Measurements from ENCODE around the gene ARHGEF7.

Gene ARHGEF7

DNA sequence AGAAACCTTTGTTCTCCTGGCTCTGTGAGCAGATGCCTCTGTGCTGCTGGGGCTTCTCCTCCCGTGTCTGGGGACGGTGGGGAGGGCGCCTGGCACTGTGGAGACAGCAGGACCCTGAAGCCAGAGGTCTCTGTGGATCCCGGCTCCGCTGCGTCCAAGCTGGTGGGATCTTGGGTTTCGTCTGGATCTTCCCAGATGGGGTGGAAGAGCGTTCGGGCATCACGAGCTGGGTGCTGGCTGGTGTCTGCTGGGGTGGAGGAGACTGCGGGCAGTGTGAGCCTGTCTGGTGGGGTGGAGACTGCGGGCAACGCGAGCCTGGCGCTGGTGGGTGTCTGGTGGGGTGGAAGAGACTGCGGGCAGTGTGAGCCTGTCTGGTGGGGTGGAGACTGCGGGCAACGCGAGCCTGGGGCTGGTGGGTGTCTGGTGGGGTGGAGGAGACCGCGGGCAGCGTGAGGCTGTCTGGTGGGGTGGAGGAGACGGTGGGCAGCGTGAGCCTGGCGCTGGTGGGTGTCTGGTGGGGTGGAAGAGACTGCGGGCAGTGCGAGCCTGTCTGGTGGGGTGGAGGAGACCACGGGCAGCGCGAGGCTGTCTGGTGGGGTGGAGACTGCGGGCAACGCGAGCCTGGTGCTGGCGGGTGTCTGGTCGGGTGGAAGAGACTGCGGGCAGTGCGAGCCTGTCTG, 211.0 kb downstream of the ARHGEF7 start:
- DNase-seq (ENCODE audit: low spot score), result peak; percentile 36

DNA sequence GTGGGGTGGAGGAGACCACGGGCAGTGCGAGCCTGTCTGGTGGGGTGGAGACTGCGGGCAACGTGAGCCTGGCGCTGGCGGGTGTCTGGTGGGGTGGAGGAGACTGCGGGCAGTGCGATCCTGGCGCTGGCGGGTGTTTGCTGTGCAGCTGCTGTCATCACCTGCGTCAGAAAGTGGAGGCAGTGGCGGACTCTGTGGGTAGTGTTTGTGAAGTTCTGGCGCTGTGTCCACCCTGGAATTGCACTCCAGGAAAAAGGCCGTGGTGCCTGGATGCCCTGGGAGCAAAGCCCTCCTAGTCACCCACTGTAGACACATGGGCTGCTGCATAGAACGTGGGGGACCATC, 211.5 kb downstream of the ARHGEF7 start:
- no peak for DNase-seq (ENCODE audit: low spot score)

DNA sequence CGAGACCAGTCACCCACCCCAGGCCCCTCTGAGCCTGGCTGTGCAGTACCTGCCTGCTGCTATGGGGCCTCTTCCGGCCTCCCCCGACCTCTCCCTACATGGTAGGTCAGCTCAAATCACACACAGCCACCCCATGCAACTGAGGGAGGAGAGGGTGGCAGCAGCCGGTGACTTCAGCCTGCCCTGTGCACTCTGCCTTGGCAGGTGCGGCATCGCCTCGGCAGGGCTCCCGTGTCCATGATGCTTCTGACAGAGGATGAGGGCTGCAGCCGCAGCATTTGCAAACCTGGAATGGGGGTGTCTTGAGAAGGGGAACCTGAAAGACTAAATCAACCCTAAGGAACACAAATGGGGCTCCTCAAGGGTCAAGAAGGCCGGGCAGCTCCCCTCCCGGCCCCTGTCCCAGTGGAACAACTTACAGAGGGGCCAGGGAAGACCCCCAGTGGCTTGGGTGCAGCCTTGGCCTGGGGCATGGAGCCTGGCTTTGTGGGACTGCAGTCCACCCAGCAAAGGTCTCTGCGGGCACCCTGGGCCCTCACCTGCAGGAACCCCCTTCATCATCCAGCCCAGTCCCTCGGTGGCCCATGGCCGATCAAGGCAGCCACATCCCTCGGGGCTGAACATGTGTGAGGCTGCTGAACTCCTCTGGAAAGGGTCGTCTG, 212.0 kb downstream of the ARHGEF7 start:
- DNase-seq (ENCODE audit: low spot score), result peak; percentile 42

DNA sequence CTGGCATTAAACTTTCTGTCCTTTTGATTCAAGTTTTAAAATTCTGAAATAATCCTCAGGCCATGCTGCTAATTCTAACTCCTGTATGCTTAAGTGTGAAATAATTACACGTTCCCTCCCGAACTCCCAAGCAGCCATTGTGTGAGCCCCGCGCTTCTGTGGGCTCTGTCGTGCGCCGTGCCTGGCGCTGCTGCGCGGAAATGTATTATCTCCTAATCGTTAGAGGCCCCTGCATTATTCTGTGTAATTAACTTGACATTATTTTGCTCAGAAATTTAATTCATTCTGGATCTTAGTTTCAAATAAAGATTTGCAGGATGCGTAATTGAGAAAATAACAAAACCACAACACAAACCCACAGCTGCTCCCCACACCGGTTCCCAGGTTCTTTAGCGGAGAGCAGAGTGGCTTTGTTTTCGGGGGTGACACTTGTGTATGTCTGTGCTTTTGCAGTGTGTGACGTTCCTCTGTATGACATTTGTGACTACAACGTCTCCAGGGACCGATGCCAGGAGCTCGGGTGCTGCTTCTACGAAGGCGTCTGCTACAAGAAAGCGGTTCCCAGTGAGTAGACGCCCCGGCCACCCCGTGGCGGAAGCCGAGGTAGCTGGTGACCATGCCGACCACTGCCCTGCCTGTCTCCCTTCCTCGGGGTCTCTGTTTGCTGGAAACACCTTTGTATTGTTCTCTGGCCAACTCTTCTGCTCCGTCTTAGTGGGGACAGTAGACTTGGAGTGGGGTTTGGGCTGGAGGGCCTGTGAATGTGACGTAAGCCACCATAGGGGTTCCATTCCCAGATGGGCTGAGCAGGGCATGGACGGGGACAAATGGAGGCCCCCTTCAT, 212.8 kb downstream of the ARHGEF7 start:
- DNase-seq (ENCODE audit: low spot score), result peak; percentile 31

DNA sequence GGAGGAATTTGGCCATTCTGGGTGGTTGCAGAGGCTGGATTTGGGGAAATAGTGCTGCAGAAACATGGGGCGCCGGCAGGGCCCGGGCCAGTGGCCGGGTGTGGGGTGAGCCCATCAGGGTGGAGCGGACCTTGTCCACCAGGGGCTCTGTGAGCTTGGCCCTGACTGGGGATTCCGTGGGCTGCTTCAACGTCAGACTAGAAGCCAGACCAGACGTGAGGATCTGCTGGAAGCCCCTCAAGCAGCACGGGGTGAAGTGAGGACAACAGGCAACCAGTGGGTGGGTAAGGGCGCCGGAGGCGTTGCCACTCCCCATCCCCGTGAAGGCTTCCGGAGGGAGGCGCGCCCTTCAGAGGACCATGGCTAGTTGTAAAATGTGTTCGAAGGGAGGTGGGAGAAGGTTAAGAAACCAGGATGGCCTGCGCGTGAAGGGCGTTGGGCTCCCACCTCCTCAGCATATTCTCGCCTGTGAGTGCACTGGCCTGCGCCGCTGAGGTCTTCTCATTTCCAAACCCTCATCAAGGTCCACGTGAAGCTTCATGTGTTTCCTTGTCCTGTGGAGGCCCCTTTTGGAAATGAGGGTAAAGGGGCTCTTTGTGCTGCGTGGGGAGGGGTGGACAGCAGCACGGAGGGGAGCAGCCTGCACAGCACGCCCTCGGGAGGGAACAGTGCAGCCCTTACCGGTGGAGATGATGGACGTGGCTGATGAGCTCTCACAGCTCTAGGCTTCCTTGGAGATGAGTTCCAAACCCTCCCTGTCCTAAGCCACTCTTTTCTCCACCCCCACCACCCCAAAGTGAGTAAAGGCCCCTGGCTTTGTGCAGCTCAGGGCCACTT, 213.7 kb downstream of the ARHGEF7 start:
- no peak for DNase-seq (ENCODE audit: low spot score)

DNA sequence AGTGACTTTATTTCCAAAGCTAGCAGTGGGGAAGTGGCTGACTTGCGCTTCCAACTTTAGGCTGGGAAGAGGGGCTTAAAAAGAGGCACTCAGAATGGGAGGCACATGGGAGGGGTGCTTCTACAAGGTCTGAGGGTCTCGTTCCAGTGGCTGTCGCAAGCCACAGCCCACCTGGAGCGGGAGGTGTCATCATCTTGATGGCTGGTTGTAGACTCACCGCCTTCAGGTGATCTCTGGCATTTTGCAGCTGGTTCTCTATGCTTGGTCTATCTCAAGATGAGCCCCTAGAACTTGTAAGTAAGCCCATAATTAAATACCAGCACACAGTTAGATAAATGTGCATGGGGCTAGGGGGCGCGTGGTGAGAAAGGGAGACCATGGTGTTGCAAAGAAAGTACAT, 214.5 kb downstream of the ARHGEF7 start:
- DNase-seq (ENCODE audit: low spot score), result no peak

DNA sequence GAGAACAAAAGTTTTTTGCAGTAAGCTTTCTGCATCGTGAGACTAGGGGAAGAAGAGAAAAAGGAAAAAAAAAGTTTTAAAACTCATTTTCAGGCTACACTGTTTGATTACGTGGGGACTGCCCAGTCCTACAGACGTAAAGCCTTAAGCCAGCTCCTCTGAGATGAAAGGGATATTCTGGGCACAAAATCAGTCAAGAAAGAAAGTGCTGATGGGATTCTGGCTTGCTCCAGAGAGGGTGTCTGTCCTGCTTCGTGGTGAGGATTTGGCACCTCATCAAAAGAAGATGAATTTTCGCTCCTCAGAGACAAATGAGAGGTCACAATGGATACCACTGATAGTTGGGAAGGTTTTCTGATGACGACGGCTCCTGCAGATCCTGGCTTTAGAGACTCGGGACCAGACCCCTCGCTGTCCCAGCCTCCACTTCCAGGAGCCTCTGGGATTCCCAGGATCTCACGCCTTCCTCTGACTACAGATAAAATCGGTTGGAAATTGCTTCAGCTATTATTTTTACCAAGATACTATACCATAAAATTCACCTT, 215.0 kb downstream of the ARHGEF7 start:
- DNase-seq (ENCODE audit: low spot score), result no peak

DNA sequence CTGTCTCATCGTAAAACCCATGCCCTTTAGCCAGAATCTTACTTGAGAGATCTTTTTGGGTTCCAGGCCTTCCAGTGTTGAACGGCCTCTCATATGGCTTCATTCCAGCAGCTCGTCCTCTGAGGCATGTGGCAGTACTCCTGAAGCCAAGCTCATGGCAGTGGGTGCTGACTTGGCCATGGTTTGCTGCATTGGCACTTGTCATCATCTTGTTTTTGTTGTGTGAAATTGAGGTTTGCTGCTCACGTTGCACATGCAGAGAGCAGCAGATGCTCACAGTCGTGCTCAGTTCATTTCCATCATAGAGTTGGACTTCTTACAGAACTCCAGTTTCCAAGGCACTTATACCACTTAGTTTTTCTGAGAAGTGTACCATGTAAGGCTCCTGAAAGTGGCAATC, 220.2 kb downstream of the ARHGEF7 start:
- DNase-seq (ENCODE audit: low spot score), result no peak

DNA sequence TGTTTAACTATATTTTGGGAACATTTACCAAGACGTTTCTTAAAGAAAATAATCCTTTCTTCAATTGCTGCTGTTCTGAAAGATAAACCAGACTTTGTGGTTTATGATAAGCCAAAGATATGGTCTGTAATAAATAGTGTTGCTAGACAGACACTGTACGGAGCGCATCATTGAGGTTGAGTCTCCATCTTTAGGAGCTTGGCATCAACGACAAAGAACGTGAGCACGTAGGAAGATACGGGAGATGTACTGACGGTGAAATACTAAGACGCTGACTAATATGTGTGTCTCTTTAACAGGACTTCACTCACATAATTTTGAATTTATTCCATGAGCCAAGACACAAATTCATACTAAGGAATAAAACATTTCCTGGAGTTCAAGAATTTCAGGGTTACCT, 221.6 kb downstream of the ARHGEF7 start:
- no peak for DNase-seq (ENCODE audit: low spot score)

DNA sequence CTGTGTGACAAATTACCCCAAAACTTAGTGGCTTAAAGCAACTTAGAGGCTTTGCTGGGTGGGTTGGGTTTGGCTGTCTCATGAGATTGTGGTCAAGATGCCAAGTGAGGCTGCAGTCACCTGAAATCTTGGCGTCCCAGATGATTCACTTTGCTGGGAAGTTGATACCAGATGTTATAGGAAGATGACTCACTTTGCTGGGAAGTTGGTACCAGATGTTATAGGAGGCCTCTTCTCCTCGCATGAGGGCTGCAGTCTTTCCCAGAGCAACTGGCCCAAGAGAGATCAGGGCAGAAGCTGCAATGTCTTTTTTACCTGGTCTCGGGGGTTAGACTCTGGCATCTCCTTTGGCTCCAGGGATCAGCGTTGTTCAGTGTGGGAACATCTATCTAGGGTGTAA, 222.1 kb downstream of the ARHGEF7 start:
- DNase-seq (ENCODE audit: low spot score), result peak; percentile 20

DNA sequence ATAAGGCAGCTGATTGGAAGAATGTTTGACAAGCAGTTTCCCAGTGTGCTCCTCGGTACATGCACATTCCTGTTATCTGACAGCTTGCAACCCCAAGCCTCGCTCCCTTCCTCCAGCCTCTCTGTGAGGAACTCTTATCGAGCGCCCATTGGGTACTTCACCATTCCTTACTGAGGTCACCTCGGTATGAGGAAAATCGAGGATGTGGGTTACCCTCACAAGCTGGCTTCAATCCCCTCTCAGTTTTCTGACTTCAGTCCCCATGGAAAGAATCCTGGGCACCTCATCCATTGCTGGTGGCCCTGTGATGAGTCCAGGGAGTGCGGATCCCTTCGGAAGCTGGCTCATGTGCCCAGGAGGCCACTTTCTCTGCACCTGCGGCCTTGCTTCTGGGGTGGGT, 222.6 kb downstream of the ARHGEF7 start:
- DNase-seq (ENCODE audit: low spot score), result peak; percentile 20

DNA sequence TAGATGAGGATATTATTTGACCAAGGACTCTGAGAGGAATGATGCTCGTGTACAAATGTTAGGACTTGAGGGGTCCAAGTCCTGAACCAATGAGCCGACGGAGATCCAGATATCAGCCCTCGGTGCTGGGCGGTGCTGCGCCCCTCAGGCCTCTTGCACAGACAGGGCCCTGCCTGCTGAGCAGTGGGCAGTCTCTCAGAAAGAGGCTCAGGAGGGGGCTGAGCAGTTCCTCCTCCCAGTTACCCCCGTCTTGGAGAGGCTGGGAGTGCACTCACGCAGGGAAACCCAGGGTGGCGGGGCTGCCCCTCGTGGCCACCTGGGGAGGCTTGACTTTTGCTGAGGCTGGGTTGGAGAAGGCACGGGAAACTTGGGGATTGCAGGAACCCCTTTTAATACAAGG, 223.7 kb downstream of the ARHGEF7 start:
- DNase-seq (ENCODE audit: low spot score), result no peak

DNA sequence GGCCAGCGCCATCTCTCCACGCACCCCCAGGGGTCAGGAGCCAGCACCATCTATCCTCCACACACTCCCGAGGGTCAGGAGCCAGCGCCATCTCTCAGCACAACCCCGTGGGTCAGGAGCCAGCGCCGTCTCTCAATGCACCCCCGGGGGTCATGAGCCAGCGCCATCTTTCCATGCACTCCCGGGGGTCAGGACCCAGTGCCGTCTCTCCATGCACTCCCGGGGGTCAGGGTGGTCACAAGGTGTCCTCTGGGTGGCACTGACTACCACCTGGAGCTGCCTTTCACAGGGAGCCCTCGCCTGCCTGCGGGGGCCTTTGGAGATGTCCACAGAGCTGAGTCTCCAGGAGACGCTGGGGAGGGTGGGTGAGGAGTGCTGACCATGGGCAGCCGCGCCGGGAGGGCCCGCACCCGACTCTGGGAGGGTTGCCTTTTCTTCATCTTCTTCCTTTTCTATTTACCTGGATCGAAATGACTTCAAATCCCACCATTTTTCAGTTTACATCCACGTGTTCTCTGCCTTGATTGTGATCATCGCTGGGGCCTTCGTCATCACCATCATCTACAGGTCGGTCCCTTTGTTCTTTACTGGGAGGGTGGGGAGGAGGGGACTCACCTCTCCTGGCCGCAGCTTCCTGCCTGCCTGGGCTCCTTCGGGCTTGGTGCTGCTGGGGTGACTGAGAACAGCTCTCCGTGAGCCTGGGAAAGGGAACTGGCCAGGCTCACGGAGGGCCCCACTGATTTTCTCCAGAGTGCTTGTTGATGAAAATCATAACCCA, 224.4 kb downstream of the ARHGEF7 start:
- peak; percentile 36 for DNase-seq (ENCODE audit: low spot score)

DNA sequence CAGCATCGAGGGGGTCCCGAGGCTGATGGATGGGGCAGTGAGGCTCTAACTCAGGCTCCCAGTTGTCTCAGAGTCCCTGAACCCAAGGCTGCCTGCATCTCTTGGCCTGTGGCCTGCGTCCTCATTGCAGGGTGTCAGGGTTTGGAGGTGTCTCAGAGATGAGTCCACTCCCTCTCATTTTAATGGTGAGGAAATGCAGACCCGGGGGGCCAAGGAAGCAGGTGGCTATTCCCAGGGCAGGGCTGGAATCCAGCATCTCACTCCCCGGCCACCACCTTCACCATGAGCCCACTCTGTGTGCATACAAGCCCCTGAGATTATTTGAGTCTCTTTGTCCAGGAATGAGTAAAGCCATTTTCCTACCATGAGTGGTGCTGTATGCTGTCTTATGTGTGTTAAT, 226.8 kb downstream of the ARHGEF7 start:
- no peak for DNase-seq (ENCODE audit: low spot score)

DNA sequence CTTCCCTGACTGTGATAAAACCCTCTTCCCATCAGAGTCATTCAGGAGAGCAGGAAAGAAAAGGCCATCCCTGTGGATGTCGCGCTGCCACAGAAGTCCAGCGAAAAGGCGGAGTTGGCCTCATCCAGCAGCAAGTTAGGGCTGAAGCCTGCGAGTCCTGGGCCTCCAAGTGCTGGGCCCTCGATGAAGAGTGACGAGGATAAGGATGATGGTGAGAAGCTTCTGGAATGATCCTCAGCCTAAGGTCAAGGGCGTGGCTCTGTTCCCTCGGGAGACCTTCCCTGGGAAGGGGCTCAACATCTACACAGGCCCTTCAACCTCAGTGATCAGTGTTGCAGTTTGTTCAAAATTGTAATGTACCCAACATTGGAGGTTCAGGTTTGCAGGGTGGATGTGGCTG, 227.6 kb downstream of the ARHGEF7 start:
- DNase-seq (ENCODE audit: low spot score), result no peak

DNA sequence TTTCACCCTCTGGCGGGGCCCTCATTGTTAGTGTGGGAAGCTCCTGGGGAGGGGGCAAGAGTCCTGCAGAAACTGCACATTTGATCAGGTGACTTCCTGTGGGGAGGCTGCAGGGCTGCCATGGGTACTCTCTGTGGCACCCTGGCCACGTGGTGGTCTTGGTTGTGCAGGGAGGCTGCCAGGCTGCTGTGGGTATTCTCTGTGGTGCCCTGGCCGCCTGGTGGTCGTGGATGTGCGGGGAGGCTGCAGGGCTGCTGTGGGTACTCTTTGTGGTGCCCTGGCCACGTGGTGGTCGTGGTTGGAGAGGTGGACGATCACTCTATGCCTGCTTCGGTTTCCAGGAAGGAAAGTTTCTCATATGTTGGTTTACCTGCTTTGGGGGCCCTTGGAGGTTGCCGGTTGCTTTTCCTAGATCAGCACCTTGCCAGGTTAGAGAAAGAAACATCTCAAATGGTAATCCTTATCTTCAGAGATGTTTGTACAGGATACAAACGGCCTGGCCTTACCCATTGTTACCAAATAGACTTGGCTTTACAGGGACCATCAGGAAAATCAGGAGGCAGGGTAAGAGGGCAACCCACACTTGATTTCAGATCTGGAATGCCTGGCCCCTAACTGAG, 228.2 kb downstream of the ARHGEF7 start:
- DNase-seq (ENCODE audit: low spot score), result no peak

DNA sequence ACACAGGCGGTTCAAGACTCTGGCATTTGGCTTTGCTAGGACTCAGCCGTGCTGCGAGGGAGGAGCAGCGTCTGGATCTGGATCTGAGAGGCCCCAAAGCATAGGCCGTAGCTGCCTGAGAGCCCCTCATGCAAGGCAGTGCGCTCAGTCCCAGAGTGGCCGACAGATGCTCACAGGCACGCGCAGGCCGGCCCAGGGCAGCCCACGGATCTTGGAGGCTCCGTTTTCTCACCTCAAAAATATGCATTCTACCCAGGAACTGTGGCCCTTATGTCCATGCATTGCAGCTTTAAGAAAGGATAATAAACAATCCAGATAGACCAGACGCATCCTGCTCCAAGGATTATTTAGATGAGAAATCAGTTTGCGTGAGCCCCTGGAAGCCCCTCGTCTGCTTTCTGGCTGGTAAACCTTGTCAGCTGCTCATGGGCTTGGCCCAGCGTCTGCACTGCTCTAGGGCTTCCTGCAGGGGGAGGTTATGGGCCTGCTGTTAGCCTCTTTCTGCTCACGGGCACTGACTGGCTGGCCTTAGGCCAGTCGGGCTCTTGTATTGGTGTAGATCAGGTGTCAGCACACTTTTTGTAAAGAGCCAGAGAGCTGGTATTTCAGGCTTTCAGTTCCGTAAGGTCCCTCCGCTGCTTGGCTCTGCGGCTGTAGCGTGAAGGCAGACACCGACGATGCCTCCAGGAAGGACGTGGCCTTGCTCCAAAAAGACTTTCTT, 229.5 kb downstream of the ARHGEF7 start:
- peak; percentile 84 for DNase-seq (ENCODE audit: low spot score)

DNA sequence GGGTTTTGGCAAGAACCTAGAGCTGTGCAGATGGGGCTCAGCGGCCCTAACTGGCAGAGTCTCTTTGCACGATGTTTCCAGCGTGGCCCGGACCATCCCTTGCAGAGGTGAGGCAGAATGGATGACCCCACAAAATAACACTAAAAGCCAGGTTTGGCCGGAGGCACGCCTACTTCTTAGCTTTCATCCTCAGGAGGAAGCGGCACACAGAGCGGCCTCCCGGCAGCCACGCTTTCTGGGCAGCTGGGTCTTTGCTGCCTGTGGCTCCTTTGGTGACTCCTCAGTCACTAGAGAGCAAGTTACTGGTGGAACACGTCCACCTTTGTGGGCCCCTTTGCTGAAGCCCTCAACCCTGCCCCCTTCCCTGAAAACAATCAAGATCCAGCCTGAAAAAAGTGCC, 230.6 kb downstream of the ARHGEF7 start:
- DNase-seq (ENCODE audit: low spot score), result no peak

DNA sequence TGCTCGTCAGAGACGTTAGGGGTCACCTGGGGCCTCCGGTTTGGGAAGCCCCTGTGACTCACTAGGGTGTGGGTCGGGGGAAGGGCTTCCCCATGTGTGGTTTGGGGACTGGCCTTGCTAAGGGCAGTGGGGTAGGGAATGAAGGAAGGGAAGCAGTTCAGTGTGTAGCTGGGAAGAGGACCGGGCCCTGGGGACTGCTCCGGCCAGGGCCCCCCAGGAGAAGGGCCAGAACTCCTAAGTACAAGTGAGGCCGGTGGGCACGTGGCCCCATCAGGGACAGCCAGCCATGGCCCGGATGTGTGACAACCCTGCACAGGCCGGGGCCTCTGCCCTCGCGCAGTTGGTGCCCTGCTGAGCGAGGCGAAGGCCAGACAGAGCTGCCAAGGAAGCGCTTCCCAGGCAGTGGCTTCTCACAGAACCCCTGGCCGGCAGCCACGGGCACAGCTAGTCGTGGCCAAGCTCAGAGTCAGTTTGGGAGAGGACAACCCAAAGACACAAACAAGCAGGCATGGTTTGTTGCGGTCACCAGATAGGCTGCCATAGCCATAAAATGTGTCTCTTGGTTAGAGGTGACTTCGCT, 231.1 kb downstream of the ARHGEF7 start:
- DNase-seq (ENCODE audit: low spot score), result no peak

DNA sequence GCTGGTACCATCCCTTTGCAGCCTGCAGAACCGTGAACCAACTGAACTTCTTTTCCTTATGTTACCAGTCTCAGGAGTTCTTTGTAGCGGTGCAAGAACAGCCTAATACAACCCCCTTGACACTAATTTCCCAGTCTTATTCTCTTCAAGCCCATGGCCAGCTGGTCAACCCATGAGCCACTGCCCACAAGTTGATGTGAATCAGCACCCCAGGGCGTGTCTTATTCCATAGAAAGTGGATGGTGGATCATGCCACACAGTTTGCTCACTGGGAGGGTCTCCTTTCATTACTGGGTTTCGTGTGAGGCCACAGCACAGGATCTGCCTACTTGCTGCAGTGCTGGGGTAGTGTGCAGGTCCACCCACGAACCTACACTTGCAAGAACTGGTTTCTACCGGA, 232.3 kb downstream of the ARHGEF7 start:
- DNase-seq (ENCODE audit: low spot score), result no peak
